Smooth muscle cell (in vitro differentiated cells): Measurements from ENCODE around the gene SOWAHC. TPM values are rescaled to one million over a fixed set of nuclear protein-coding genes. Genes with fewer than 3 reads are reported as not detected.
"Not testable (repeated sequence)": the region's sequence is repeated elsewhere in the genome, so short reads cannot be mapped to it uniquely, and the experiment has no call there.

Source experiments
- DNase-seq: peaks from one replicate; lab custom pipeline; 2025; ENCODE audit not compliant: unreplicated experiment; lab: John Stamatoyannopoulos, UW
- H2AFZ ChIP-seq: fragments of 200-600 bp; sonication (generic); 2 replicates; pipeline ENCODE4 v1.6.0; 2016; ENCODE audit warnings: antibody characterized with exemption, low read depth, mild to moderate bottlenecking
- H3F3A ChIP-seq: fragments of 200-600 bp; sonication (generic); 2 replicates; pipeline ENCODE4 v1.6.0; 2017; ENCODE audit warnings: antibody characterized with exemption, low read depth
- H3K27ac ChIP-seq: fragments of 200-600 bp; sonication (generic); 2 replicates; pipeline ENCODE4 v1.5.1; 2016; ENCODE audit warnings: low read depth, mild to moderate bottlenecking
- H3K27me3 ChIP-seq: fragments of 200-600 bp; sonication (generic); 2 replicates; pipeline ENCODE4 v1.6.1; 2016; ENCODE audit warnings: low read depth, mild to moderate bottlenecking
- H3K36me3 ChIP-seq: fragments of 200-600 bp; sonication (generic); 2 replicates; pipeline ENCODE4 v1.5.1; 2016; ENCODE audit warnings: low read depth
- H3K4me1 ChIP-seq: fragments of 200-600 bp; sonication (generic); 2 replicates; pipeline ENCODE4 v1.5.1; 2016; ENCODE audit warnings: low read depth
- H3K4me2 ChIP-seq: fragments of 200-600 bp; sonication (generic); 2 replicates; pipeline ENCODE4 v1.6.0; 2016; ENCODE audit warnings: mild to moderate bottlenecking
- H3K4me3 ChIP-seq: fragments of 200-600 bp; sonication (generic); 2 replicates; pipeline ENCODE4 v1.5.1; 2016; ENCODE audit warnings: mild to moderate bottlenecking
- H3K79me2 ChIP-seq: fragments of 200-600 bp; sonication (generic); 2 replicates; pipeline ENCODE4 v1.6.0; 2016; ENCODE audit warnings: low read depth, mild to moderate bottlenecking
- H3K9ac ChIP-seq: fragments of 200-600 bp; sonication (generic); 2 replicates; pipeline ENCODE4 v1.6.0; 2016; ENCODE audit warnings: low read depth
- H3K9me3 ChIP-seq: fragments of 200-600 bp; sonication (generic); replicated peaks from 2 replicates; pipeline ENCODE4 v1.5.1; 2016; ENCODE audit warnings: low read depth
- H4K20me1 ChIP-seq: fragments of 200-600 bp; sonication (generic); 2 replicates; pipeline ENCODE4 v1.6.0; 2016; ENCODE audit warnings: low read depth
- CTCF ChIP-seq: fragments of 200-600 bp; sonication (generic); IDR thresholded peaks from 2 replicates; pipeline ENCODE4 v1.5.1; 2017; ENCODE audit warnings: borderline replicate concordance, mild to moderate bottlenecking, antibody characterized with exemption; ENCODE audit not compliant: insufficient read depth, poor library complexity, severe bottlenecking
- WGBS: methylation state at CpG from one replicate; pipeline ENCODE4 v1.1.7; 2016; ENCODE audit warnings: low lambda C conversion rate; 5-methylcytosine and 5-hydroxymethylcytosine counted together
- polyA plus RNA-seq: library from polyadenylated mRNA; unstranded; fragments of >200 nt; fragmentation: Nextera tagmentation; extraction: Ambion mirVana; gene quantifications from 2 replicates; pipeline ENCODE4 v1.2.1, GENCODE V29; 2016
- total RNA-seq: library from RNA; depleted of rRNA; stranded (reverse); fragments of >200 nt; gene quantifications from 2 replicates; pipeline ENCODE4 v1.2.3, GENCODE V29; 2014

Gene SOWAHC
- total and polyA plus RNA-seq, 2 experiments from 2014 or later = 20.2 to 31.2 TPM

DNA sequence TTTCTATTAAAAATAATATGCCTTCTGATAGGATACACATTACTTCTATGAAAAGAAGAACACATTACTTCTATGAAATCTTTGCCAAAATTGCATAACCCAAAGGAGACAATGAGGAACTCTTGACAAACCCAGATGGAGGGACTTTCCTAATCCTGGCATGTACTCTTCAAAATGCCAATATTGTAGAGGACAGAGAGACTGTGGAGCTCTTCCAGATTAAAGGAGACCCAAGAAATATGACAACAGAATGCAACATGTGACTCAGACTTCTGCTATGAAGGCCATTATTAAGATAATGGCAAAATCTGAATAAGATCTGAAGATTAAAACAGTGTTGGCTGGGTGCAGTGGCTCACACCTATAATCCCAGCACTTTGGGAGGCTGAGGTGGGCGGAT is 22.2 kb downstream of the SOWAHC start:
- Histone ChIP-seq H2AFZ (no peak overlapping the region), H3K9me3 (no peaks in the 10 kb centered on the region), H3K4me2 (no peak overlapping the region), H3K9ac (no peak overlapping the region), H3F3A (no peaks in the 10 kb centered on the region), H3K4me3 (no peak overlapping the region), H3K27ac (no peak overlapping the region), H4K20me1 (no peaks in the 10 kb centered on the region), H3K79me2 (no peaks in the 10 kb centered on the region), H3K4me1 (no peaks in the 10 kb centered on the region), H3K36me3 (no peaks in the 10 kb centered on the region), H3K27me3 (no peaks in the 10 kb centered on the region)
- DNase-seq = no peak
- WGBS = 100% methylated on average over 1 of the region's 1 CpG
- TF ChIP-seq CTCF = no peak

GRCh38 chr2:109637749-109638570 is 23.8 kb downstream of the SOWAHC start:
- Histone ChIP-seq H3K4me1 (no peaks in the 10 kb centered on the region), H3K9me3 (no peaks in the 10 kb centered on the region), H3K4me3 (no peak overlapping the region), H3K27me3 (no peaks in the 10 kb centered on the region), H3K9ac (no peak overlapping the region), H3K79me2 (no peaks in the 10 kb centered on the region), H4K20me1 (no peaks in the 10 kb centered on the region), H3K4me2 (no peak overlapping the region), H3K36me3 (no peaks in the 10 kb centered on the region), H3K27ac (no peak overlapping the region), H2AFZ (peak overlapping the region; percentile 7), H3F3A (no peaks in the 10 kb centered on the region)
- TF ChIP-seq CTCF = no peak
- WGBS = 74% methylated on average over 9 of the region's 9 CpGs
- no peak for DNase-seq

GRCh38 chr2:109638795-109639194 is 24.6 kb downstream of the SOWAHC start:
- Histone ChIP-seq H3K9ac (no peak overlapping the region), H3K36me3 (no peaks in the 10 kb centered on the region), H3K4me1 (no peaks in the 10 kb centered on the region), H3K9me3 (no peaks in the 10 kb centered on the region), H3K4me2 (no peak overlapping the region), H2AFZ (no peak overlapping the region), H3F3A (no peaks in the 10 kb centered on the region), H3K79me2 (no peaks in the 10 kb centered on the region), H3K27ac (no peak overlapping the region), H3K4me3 (no peak overlapping the region), H4K20me1 (no peaks in the 10 kb centered on the region), H3K27me3 (no peaks in the 10 kb centered on the region)
- 86% methylated on average over 3 of the region's 3 CpGs for WGBS
- no peak for DNase-seq
- TF ChIP-seq CTCF = no peak

GRCh38 chr2:109640000-109640399 is 25.8 kb downstream of the SOWAHC start:
- H3K36me3 ChIP-seq, H3K27ac ChIP-seq, H3K4me2 ChIP-seq, H3K9ac ChIP-seq, H2AFZ ChIP-seq, H3K79me2 ChIP-seq, H3K9me3 ChIP-seq, H3F3A ChIP-seq, H4K20me1 ChIP-seq, H3K4me1 ChIP-seq, H3K27me3 ChIP-seq, H3K4me3 ChIP-seq, DNase-seq: not testable (repeated sequence)
- WGBS = 97% methylated on average over 9 of the region's 9 CpGs
